Kidney epithelial cell (primary cell): Measurements from ENCODE around the gene STX8. TPM values are rescaled to one million over a fixed set of nuclear protein-coding genes. Genes with fewer than 3 reads are reported as not detected.

Source experiments
- DNase-seq: peaks from one replicate; pipeline ENCODE4 v3.0.0-alpha.2; 2010; ENCODE audit warnings: low read depth
- H3K27me3 ChIP-seq: 2 replicates; pipeline ENCODE4 v1.6.0; 2011; ENCODE audit warnings: low read length; ENCODE audit not compliant: control insufficient read depth, insufficient read depth
- H3K36me3 ChIP-seq: 2 replicates; pipeline ENCODE4 v1.5.1; 2011; ENCODE audit warnings: low read length; ENCODE audit not compliant: control insufficient read depth, insufficient read depth
- H3K4me3 ChIP-seq: 2 replicates; pipeline ENCODE4 v1.5.1; 2011; ENCODE audit warnings: low read depth, mild to moderate bottlenecking, control low read depth, low read length
- CTCF ChIP-seq: IDR thresholded peaks from 2 replicates; pipeline ENCODE4 v1.5.1; 2011; ENCODE audit warnings: mild to moderate bottlenecking, moderate library complexity, low read length, control low read depth, inconsistent platforms; ENCODE audit not compliant: insufficient read depth, poor library complexity, severe bottlenecking
- total RNA-seq: library from RNA; depleted of rRNA; stranded (reverse); fragments of >200 nt; gene quantifications from 2 replicates; pipeline ENCODE4 v1.2.3, GENCODE V29; 2015

The STX8 gene
- total RNA-seq, 1 donor from 2014 or later, result 76.3 TPM

- no peaks in the 10 kb centered on the region for H3K27me3 ChIP-seq
- DNase-seq, result no peak
- TF ChIP-seq CTCF, result no peak
- no peaks in the 10 kb centered on the region for H3K36me3 ChIP-seq
- H3K4me3 ChIP-seq, result no peak overlapping the region
These were observed 210.7 kb downstream of the STX8 start for GRCh38 chr17:9364837-9365430.

- no peak for TF ChIP-seq CTCF
- H3K4me3 ChIP-seq, result no peak overlapping the region
- no peak for DNase-seq
- no peaks in the 10 kb centered on the region for H3K27me3 ChIP-seq
- H3K36me3 ChIP-seq, result no peaks in the 10 kb centered on the region
These were observed 211.9 kb downstream of the STX8 start for GRCh38 chr17:9363440-9364350.

- H3K4me3 ChIP-seq, result no peak overlapping the region
- H3K27me3 ChIP-seq, result no peaks in the 10 kb centered on the region
- no peaks in the 10 kb centered on the region for H3K36me3 ChIP-seq
- peak; percentile 48 for DNase-seq
- TF ChIP-seq CTCF, result no peak
These were observed 214.2 kb downstream of the STX8 start for GRCh38 chr17:9361188-9361955.

GRCh38 chr17:9360677-9361081 is 214.9 kb downstream of the STX8 start:
- Histone ChIP-seq H3K36me3 (no peaks in the 10 kb centered on the region), H3K4me3 (no peak overlapping the region), H3K27me3 (no peaks in the 10 kb centered on the region)
- TF ChIP-seq CTCF, result no peak
- DNase-seq, result no peak

- H3K27me3 ChIP-seq, result no peaks in the 10 kb centered on the region
- DNase-seq, result no peak
- no peak for TF ChIP-seq CTCF
- H3K4me3 ChIP-seq, result no peak overlapping the region
- H3K36me3 ChIP-seq, result no peaks in the 10 kb centered on the region
These were observed 219.1 kb downstream of the STX8 start for GRCh38 chr17:9356488-9356911.
